NCI-H82 treated with DMSO at 0.1 percent for 48 hours (cell line): ENCODE measurements around the gene UBE2QL1.

Experiments used
- DNase-seq: peaks from one replicate; lab custom pipeline; 2025; ENCODE audit not compliant: unreplicated experiment; lab: John Stamatoyannopoulos, UW

The UBE2QL1 gene

GRCh38 chr5:6453937-6454560, 5.4 kb downstream of the UBE2QL1 start:
- peak; percentile 85 for DNase-seq

GRCh38 chr5:6454628-6455053, 6.0 kb downstream of the UBE2QL1 start:
- no peak for DNase-seq

- DNase-seq = peak; percentile 35
Measured at GRCh38 chr5:6455571-6456200, 7.0 kb downstream of the UBE2QL1 start.

GRCh38 chr5:6456766-6457370, 8.2 kb downstream of the UBE2QL1 start:
- no peak for DNase-seq

- DNase-seq = no peak
Measured at GRCh38 chr5:6457592-6457991, 8.9 kb downstream of the UBE2QL1 start.

- no peak for DNase-seq
Measured at GRCh38 chr5:6458833-6459232, 10.2 kb downstream of the UBE2QL1 start.

GRCh38 chr5:6459896-6460295, 11.2 kb downstream of the UBE2QL1 start:
- DNase-seq = no peak

- no peak for DNase-seq
Measured at GRCh38 chr5:6461006-6461405, 12.3 kb downstream of the UBE2QL1 start.

- DNase-seq = no peak
Measured at GRCh38 chr5:6461793-6462650, 13.4 kb downstream of the UBE2QL1 start.

- DNase-seq = no peak
Measured at GRCh38 chr5:6462671-6463070, 14.0 kb downstream of the UBE2QL1 start.

- no peak for DNase-seq
Measured at GRCh38 chr5:6464441-6464840, 15.8 kb downstream of the UBE2QL1 start.

GRCh38 chr5:6465831-6466790, 17.5 kb downstream of the UBE2QL1 start:
- no peak for DNase-seq

- no peak for DNase-seq
Measured at GRCh38 chr5:6466975-6467567, 18.4 kb downstream of the UBE2QL1 start.

- no peak for DNase-seq
Measured at GRCh38 chr5:6467591-6467990, 18.9 kb downstream of the UBE2QL1 start.

GRCh38 chr5:6468104-6468503, 19.4 kb downstream of the UBE2QL1 start:
- no peak for DNase-seq

GRCh38 chr5:6468870-6469269, 20.2 kb downstream of the UBE2QL1 start:
- DNase-seq = no peak

- no peak for DNase-seq
Measured at GRCh38 chr5:6469836-6470235, 21.2 kb downstream of the UBE2QL1 start.

- DNase-seq = no peak
Measured at GRCh38 chr5:6470672-6471071, 22.0 kb downstream of the UBE2QL1 start.

GRCh38 chr5:6471252-6471651, 22.6 kb downstream of the UBE2QL1 start:
- DNase-seq = no peak

- DNase-seq = no peak
Measured at GRCh38 chr5:6472792-6473191, 24.1 kb downstream of the UBE2QL1 start.
